ENCODE measurements around the gene PRADC1.

Gene PRADC1

DNA sequence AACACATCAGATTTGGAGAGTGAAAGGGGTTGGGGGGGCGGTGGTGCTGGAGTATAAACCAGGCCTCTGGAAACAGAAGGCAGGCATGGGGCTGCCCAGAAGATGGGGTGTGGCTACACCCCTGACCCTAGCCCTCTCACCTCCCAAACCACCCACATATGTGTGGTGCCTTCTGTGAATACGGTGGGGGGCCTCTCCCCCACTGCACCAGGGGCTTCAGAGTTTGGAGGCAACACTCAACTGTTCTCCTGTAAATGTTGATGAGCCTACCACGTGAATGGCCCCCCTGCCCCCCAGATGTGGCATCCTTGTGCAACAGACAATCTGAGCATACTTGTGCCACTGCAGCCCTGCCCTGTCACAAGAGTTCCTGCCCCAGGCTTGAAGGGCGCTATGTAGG is 31.7 kb upstream of the PRADC1 start:
- TF ChIP-seq POLR2AphosphoS5 (IDR thresholded peaks at IDR 0.05; ENCODE audit: low read depth, low read length) (no peak), SIN3A (IDR thresholded peaks at IDR 0.05; ENCODE audit: borderline replicate concordance, insufficient read depth, low read length) (no peak), FOXP2 (optimal IDR thresholded peaks at IDR 0.05; ENCODE audit: borderline replicate concordance, extremely low read depth, extremely low read length, insufficient read depth) (no peak), TAF1 (IDR thresholded peaks at IDR 0.05; ENCODE audit: borderline replicate concordance, insufficient read depth, low read length) (no peak)
- TF ChIP-seq, protein P1, sequence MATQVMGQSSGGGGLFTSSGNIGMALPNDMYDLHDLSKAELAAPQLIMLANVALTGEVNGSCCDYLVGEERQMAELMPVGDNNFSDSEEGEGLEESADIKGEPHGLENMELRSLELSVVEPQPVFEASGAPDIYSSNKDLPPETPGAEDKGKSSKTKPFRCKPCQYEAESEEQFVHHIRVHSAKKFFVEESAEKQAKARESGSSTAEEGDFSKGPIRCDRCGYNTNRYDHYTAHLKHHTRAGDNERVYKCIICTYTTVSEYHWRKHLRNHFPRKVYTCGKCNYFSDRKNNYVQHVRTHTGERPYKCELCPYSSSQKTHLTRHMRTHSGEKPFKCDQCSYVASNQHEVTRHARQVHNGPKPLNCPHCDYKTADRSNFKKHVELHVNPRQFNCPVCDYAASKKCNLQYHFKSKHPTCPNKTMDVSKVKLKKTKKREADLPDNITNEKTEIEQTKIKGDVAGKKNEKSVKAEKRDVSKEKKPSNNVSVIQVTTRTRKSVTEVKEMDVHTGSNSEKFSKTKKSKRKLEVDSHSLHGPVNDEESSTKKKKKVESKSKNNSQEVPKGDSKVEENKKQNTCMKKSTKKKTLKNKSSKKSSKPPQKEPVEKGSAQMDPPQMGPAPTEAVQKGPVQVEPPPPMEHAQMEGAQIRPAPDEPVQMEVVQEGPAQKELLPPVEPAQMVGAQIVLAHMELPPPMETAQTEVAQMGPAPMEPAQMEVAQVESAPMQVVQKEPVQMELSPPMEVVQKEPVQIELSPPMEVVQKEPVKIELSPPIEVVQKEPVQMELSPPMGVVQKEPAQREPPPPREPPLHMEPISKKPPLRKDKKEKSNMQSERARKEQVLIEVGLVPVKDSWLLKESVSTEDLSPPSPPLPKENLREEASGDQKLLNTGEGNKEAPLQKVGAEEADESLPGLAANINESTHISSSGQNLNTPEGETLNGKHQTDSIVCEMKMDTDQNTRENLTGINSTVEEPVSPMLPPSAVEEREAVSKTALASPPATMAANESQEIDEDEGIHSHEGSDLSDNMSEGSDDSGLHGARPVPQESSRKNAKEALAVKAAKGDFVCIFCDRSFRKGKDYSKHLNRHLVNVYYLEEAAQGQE (IDR thresholded peaks at IDR 0.05; ENCODE audit: insufficient read depth in 1 of 2, low read depth in 2 of 2, low read length in 2 of 2): no peak

DNA sequence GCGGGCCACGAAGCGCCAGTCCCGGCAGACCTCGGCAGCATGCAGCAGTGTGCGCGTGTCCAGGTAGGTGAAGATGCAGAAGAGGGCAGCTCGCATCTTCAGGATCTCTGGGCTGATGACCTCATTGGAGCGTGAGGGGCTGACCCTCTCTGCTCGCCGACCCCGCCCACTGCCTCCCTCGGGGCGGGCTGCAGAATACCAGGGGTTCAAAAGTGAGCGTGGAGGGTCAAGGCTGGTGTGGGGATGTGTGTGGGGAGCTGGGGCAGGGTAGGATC is 31.2 kb upstream of the PRADC1 start:
- TF ChIP-seq TAF1 (IDR thresholded peaks at IDR 0.05; ENCODE audit: borderline replicate concordance, insufficient read depth, low read length) (no peak), POLR2AphosphoS5 (IDR thresholded peaks at IDR 0.05; ENCODE audit: low read depth, low read length) (no peak), FOXP2 (optimal IDR thresholded peaks at IDR 0.05; ENCODE audit: borderline replicate concordance, extremely low read depth, extremely low read length, insufficient read depth) (no peak), SIN3A (IDR thresholded peaks at IDR 0.05; ENCODE audit: borderline replicate concordance, insufficient read depth, low read length) (no peak)
- TF ChIP-seq, protein P1 (IDR thresholded peaks at IDR 0.05; ENCODE audit: insufficient read depth in 1 of 2, low read depth in 2 of 2, low read length in 2 of 2): no peak

DNA sequence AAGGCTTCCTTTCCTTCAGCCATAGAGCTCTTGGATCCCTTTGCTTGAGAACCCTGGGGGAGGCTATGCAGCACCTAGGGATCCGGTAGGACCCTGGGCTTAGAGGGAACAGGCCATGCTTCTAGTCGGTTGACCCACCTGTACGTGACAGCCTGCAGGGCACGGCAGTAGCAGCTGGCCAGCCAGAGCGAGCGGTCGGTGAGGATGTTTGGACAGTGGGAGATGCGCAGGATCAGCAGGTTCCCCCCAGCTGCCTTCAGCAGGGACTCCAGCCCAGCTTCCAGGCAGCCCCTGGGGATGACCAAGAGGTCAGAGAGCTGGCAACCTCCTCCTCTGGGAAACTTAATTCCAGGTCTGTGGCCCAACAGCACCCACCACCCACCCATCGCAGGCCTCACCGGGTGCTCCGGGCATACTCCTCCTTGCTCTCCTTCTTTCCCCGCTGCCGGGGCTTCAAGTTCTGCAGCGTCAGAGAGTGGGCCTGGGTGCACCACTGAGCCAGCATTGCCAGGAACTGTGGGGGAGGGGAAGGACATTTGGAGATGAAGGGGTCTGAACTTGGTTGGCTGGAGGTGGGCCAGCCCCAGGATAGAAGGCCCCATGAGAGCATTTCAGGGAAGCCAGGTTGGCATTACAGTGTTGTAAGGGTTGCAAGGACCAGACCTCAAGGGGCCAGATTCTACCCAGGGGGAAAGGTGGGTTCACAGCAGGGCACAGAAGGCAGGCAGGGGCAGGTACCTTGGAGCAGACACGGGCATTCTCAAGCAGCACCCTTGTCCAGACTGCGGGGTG is 30.7 kb upstream of the PRADC1 start:
- TF ChIP-seq FOXP2 (optimal IDR thresholded peaks at IDR 0.05; ENCODE audit: borderline replicate concordance, extremely low read depth, extremely low read length, insufficient read depth) (no peak), TAF1 (IDR thresholded peaks at IDR 0.05; ENCODE audit: borderline replicate concordance, insufficient read depth, low read length) (no peak), POLR2AphosphoS5 (IDR thresholded peaks at IDR 0.05; ENCODE audit: low read depth, low read length) (no peak), SIN3A (IDR thresholded peaks at IDR 0.05; ENCODE audit: borderline replicate concordance, insufficient read depth, low read length) (no peak)
- TF ChIP-seq, protein P1 (IDR thresholded peaks at IDR 0.05; ENCODE audit: insufficient read depth in 1 of 2, low read depth in 2 of 2, low read length in 2 of 2): no peak

DNA sequence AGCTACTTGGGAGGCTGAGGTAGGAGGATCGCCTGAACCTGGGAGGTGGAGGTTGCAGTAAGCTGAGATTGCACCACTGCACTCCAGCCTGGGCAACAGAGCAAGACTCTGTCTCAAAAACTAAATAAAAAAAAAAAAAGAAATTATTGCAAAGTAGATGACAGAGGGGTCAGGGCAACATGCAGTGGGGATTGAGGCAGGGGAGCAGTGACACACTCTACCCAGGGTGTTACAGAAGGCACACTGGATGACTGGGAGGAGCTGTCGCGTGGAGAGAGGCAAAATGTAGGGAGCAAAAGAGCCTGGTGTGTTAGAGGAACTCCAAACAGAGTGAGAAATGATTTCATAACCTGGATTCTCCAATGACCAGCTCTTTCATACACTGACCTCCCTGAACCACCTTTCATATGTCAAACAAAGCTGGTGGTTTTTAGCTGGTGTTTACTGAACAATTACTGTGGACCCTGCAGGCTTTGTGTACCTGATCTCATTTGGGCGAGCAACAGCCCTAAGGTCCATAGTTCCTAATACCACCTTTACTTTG is 29.1 kb upstream of the PRADC1 start:
- TF ChIP-seq POLR2AphosphoS5 (IDR thresholded peaks at IDR 0.05; ENCODE audit: low read depth, low read length): no peak
- TF ChIP-seq SIN3A (IDR thresholded peaks at IDR 0.05; ENCODE audit: borderline replicate concordance, insufficient read depth, low read length): no peak

DNA sequence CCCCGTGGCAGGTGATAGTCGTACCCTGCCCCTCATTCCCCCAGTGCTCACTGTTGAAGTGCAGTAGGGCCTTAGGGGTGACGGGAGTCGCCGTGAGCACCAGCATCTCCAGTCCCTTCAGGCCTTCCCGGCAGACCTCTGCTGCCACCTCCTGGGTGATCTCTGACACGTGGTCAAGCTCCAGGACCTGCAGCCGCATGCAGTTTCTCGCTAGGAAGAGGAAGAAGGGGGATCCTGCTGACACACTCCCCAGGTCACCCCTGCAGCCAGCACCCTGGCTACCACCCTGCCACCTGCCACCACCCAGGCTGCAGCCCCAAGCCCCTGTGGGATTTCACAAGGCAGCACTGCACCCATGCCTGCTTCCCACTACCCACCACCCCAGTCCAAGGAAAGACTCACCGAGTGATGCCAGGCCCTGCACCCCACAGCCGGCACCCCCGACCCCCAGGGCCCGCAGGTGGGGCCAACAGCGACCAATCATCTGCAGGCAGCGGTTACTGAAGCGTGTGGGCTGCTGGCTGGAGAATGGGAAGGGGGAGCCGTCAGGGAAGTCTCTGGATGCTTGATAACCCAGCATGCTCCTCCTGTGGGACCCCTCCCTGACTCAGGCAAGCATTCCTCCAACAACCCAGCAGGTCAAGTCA is 27.4 kb upstream of the PRADC1 start:
- TF ChIP-seq, protein P1 (IDR thresholded peaks at IDR 0.05; ENCODE audit: insufficient read depth in 1 of 2, low read depth in 2 of 2, low read length in 2 of 2): no peak
- no peak for TF ChIP-seq POLR2AphosphoS5 (IDR thresholded peaks at IDR 0.05; ENCODE audit: low read depth, low read length)
- no peak for TF ChIP-seq SIN3A (IDR thresholded peaks at IDR 0.05; ENCODE audit: borderline replicate concordance, insufficient read depth, low read length)
- TF ChIP-seq FOXP2 (optimal IDR thresholded peaks at IDR 0.05; ENCODE audit: borderline replicate concordance, extremely low read depth, extremely low read length, insufficient read depth): no peak
- TF ChIP-seq TAF1 (IDR thresholded peaks at IDR 0.05; ENCODE audit: borderline replicate concordance, insufficient read depth, low read length): no peak
